GM13976 (cell line): Measurements from ENCODE around the gene SRP14.

ENCODE experiments used
- DNase-seq: peaks from one replicate; pipeline ENCODE4 v3.0.0; 2012; ENCODE audit warnings: low spot score
- in situ Hi-C: fragments of 300-500 bp; cut with MboI; formaldehyde crosslinking; loops from one replicate; pipeline ENCODE4 v1.12.0; 2022; ENCODE audit warnings: low sequenced_read_pairs, mixed read lengths, inconsistent platforms; ENCODE audit not compliant: unreplicated experiment
- TF ChIP-seq, protein P1 (sequence below): IDR thresholded peaks from 2 replicates; pipeline ENCODE4 v1.5.1; 2012; ENCODE audit warnings: borderline replicate concordance, mild to moderate bottlenecking; ENCODE audit not compliant: insufficient read depth; ENCODE audit errors: extremely low read depth, missing control alignments, control extremely low read depth

The SRP14 gene

DNA sequence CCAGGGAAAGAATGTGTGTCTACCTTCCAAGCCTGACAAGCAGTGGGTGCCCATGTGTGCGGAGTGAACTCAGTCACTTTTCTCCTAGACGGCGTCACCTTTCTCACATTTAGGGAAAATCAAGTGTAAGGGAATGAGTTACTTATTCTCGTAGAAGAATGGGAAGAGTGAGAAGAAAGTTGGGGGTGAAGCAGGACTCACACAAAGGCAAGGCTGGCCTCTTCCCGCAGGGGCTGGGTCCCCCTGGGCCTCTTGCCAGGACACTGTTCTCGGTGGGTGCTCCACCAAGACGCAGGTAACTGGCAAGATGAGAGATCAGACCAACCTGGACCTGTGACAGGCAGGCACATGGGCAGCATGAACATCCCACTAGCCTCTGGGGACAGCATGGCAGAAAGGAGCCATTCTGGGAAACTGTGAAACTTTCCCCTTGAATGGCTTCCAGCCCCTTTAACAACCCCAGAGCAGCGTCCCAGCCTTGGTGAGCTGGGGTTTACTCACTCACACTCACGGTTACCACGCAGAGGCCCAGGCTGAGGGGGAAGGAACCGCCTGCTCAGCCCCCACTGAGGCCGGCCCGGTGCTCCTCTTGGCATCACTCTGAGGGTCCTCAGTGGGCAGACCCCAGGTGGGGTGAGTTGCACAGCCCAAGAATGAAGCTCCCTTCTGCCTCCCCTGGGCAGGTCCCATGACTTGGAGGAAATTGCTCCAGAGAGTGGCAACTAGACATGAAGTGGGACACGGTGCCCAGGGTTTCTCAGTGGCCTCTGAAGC is 15.0 kb upstream of the SRP14 start:
- TF ChIP-seq, protein P1, sequence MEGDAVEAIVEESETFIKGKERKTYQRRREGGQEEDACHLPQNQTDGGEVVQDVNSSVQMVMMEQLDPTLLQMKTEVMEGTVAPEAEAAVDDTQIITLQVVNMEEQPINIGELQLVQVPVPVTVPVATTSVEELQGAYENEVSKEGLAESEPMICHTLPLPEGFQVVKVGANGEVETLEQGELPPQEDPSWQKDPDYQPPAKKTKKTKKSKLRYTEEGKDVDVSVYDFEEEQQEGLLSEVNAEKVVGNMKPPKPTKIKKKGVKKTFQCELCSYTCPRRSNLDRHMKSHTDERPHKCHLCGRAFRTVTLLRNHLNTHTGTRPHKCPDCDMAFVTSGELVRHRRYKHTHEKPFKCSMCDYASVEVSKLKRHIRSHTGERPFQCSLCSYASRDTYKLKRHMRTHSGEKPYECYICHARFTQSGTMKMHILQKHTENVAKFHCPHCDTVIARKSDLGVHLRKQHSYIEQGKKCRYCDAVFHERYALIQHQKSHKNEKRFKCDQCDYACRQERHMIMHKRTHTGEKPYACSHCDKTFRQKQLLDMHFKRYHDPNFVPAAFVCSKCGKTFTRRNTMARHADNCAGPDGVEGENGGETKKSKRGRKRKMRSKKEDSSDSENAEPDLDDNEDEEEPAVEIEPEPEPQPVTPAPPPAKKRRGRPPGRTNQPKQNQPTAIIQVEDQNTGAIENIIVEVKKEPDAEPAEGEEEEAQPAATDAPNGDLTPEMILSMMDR, result no peak
- DNase-seq, result no peak
- in situ Hi-C loops, result no loop called here

DNA sequence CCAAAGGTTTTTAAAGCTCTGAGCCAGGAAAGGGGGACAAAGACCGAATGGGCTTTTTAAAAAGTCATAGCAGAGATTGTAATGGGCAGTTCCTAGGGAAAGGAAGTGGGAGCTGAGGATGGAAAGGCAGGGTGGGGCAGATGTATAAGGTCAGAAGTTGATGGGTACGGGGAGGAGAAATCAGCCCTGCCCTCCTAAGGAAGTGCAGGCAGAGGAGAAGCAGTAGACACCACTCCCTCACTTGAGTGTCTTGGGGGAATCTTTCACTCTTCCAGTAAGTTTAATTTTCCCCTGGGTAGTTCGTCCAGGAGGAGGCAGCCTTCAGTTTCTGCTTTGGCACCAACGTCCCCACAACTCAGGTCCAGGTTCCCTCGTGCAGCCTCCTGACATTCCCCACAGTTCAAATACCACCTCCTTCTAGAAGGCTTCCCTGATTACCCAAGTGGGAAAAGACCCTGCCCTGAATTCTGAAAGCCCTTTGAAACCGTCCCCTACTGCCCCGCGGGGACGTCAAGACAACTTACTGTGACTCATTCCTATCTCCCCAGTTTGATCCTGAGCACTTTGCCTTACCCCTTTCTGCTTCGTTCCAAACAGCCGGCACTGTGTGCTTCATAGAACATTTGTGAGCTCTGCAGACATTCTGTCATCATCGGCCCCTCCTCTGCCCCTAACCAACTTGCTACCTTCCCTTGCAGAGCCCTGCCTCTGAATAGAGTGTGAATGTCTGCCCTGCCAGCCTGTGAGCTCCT is 14.3 kb upstream of the SRP14 start:
- DNase-seq, result no peak
- TF ChIP-seq, protein P1, result peak; percentile 7
- in situ Hi-C loops, result no loop called here

DNA sequence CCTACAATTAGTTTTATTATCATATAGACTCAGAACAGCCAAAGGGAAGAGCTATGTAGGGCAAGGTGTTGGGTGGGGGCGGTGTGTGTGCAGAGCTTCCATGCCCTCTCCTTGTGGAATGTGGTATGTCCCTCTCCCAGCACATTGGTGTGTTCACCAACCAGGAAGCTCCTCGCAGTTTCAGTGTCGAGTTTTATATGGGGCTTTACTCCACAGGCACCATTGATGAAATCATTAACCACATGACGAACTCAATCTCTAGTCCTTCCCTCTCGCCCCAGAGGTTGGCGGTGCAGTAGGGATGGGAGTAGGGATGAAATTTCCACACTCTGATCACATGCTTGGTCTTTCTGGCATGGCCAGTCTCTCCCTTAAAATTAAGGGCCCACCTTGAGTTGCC is 13.6 kb upstream of the SRP14 start:
- TF ChIP-seq, protein P1, result no peak
- no peak for DNase-seq
- in situ Hi-C loops, result no loop called here

DNA sequence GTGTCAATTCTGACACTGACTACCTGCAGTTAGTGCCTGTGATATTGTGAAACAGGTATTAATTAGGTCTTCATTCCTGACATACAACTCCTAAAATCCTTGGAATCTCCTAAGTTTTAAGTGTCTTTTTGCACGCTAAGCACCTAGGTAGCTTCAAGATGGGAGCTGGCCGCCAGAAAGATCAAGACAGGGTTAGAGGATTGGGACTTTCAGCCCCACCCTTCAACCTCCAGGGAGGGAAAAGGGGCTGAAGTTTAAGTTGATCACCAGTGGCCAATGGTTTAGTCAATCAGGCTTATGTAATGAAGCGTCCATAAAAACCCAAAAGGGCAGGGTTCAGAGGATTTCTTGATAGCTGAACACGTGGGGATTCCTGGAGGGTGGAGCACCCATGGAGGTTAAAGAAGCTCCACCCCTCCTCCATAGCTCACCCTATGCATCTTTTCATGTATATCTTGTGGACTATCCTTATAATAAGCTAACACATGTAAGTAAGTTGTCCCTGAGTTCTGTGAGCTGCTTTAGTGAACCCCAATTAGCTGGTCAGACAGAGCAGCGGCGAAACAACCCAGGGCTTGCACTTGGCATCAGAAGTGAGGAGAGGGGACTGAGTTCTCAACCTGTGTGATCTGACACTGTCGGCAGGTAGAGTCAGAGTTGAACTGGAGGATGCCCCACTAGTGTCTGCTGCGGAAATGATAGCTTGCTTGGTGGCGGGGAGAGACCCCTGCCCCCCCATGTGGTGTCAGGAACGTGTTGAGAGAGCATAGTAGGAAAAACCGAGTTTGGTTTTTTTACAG is 12.8 kb upstream of the SRP14 start:
- no peak for DNase-seq
- TF ChIP-seq, protein P1, result no peak
- in situ Hi-C loops, result no loop called here

DNA sequence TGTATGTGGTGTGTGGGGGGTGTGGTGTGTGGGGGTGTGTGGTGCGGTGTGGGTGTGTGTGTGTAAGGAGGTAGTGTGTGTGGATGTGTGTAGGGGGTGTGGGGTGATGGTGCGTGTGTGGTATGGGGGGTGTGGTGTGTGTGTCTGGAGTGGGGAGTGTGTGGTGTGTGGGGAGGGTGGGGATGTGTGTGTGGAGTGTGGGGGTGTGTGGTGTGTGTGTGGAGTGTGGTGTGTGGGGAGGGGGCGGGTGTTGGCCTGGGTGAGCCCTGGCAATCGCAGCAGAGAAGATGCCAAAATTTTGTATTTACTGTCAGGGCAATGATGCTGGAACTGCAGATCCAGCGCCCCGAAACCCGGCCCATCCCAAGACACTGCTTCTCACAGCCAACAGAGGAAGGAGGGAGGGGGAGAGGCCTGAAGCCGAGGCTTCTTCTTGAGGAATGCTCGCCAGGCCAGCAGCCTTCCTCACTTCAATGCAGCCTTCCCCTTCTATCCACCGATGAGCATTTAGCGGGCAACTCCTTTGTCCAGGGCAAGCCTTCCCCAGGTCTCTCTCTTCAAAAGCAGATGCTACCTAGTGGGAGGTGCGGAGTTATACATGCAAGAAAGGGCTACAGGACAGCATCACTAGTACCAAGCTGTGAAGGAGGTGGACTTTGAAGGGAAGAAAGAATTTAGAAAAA is 11.9 kb upstream of the SRP14 start:
- no peak for DNase-seq
- TF ChIP-seq, protein P1, result no peak
- in situ Hi-C loops, result no loop called here
